Stimulated activated memory B cell treated with anti-CD40 and anti-IgM and Interleukin-4, amounts not matched to agents 10 μg/mL and 1 μg/mL and 100 μg/mL, for 72 hours (primary cell): ENCODE data around the gene UGT1A7.

Experiments used
- ATAC-seq: fragments of 150-1000 bp; cut with Tn5 transposase; 2 replicates; pipeline ENCODE4 v1.10.0; 2021
- H3K27ac Mint-ChIP-seq: one replicate; pipeline ENCODE4 v1.8.0; 2022; ENCODE audit warnings: mild to moderate bottlenecking, mixed read lengths
- H3K27me3 Mint-ChIP-seq: one replicate; pipeline ENCODE4 v1.8.0; 2022; ENCODE audit warnings: mixed read lengths
- H3K36me3 Mint-ChIP-seq: one replicate; pipeline ENCODE4 v1.8.0; 2022; ENCODE audit warnings: mixed read lengths
- H3K4me1 Mint-ChIP-seq: one replicate; pipeline ENCODE4 v1.8.0; 2022; ENCODE audit warnings: mixed read lengths
- H3K4me3 Mint-ChIP-seq: one replicate; pipeline ENCODE4 v1.8.0; 2022; ENCODE audit warnings: mild to moderate bottlenecking, moderate library complexity, mixed read lengths
- H3K9me3 Mint-ChIP-seq: one replicate; pipeline ENCODE4 v1.8.0; 2022; ENCODE audit warnings: mixed read lengths

The UGT1A7 gene

DNA sequence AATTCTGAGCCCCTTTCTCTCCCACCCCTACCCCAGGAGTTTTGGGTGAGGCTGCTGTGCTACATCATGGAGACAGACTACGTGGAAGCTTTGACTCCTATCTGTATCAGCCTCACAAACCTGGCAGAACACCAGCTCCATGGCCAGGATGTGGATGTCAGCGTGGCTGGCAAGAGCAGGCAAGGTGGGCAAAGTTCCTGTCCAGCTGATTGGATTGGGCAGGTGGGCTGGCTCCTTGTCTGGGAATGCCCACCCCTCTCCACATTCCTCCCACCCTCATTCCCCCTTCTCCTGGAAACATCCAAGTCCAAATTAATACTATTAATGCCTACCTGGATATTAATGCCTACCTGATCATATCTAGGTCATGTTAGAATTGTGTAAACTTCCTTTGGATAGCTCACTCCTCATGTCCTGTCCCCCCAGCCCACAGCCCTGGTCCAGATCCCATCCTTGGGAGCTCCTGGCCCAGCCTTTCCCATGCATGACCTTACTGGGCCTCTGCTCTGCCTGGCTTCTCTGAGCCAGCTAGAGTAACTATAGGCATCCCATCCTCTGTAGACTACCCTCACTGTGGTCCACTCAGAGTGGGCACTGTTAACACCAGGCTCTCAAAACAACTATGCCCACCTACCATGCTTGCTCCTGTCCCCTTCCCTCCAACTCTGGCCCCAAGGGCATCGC is 120.6 kb downstream of the UGT1A7 start:
- Mint-ChIP-seq H3K36me3 (no peaks in the 10 kb centered on the region), H3K4me1 (peaks cover 6% of the 10 kb centered on the region), H3K27ac (no peak overlapping the region), H3K27me3 (peaks cover 37% of the 10 kb centered on the region), H3K9me3 (peaks cover 4% of the 10 kb centered on the region), H3K4me3 (no peak overlapping the region)
- ATAC-seq: no peak

DNA sequence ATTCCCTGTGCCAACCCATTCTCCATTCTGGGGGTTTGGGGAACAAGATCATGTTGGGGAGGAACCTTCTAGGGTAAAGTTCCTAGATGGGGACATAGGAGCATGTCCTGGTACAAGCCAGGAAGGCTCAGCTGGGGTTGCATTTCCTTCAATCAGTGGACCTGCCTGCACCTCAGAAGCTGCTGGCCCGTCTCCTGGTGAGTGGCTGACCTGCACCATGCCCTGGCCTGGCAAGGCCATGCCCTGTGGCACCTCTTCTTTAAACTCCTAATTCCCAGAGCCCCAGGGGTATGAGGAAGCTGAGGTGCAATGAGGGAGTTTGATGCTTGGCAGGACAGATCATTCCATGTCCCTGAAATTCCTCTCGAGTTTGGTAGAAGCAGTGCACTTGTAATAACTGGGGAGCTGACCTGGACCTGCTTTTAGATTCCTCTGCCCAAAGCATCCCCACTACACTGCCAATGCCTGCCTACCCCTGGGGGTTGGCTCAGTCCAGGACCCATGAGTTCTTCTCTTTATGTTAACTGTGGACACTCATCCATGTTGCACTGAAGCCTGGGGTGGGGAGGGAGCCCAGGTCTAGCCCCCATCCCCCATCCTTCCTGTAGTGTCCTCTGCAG is 121.7 kb downstream of the UGT1A7 start:
- Mint-ChIP-seq H3K4me1 (peaks cover 6% of the 10 kb centered on the region), H3K27ac (no peak overlapping the region), H3K4me3 (no peak overlapping the region), H3K9me3 (peaks cover 4% of the 10 kb centered on the region), H3K27me3 (peaks cover 33% of the 10 kb centered on the region), H3K36me3 (no peaks in the 10 kb centered on the region)
- ATAC-seq: no peak

DNA sequence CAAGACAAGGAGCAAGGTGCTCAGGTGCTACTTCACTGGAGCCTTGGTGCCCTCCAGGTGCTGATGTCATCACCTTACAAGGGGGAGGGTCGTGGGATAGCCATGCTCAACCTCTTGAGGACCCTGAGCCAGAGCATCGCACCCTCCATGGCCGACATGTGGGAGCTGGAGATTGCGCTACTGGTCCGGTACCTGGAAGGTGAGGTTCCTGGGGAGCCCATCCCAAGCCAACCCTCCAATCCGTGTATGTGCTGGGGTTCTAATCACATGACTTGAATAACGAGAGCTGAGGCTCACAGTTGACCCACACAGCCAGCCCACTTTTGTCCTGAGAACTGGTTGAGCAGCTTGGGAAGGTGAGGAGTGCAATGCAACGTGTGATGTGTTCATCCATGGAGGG is 122.3 kb downstream of the UGT1A7 start:
- Mint-ChIP-seq H3K27me3 (peaks cover 34% of the 10 kb centered on the region), H3K4me3 (no peak overlapping the region), H3K36me3 (no peaks in the 10 kb centered on the region), H3K9me3 (peaks cover 4% of the 10 kb centered on the region), H3K4me1 (peaks cover 6% of the 10 kb centered on the region), H3K27ac (no peak overlapping the region)
- ATAC-seq: no peak

DNA sequence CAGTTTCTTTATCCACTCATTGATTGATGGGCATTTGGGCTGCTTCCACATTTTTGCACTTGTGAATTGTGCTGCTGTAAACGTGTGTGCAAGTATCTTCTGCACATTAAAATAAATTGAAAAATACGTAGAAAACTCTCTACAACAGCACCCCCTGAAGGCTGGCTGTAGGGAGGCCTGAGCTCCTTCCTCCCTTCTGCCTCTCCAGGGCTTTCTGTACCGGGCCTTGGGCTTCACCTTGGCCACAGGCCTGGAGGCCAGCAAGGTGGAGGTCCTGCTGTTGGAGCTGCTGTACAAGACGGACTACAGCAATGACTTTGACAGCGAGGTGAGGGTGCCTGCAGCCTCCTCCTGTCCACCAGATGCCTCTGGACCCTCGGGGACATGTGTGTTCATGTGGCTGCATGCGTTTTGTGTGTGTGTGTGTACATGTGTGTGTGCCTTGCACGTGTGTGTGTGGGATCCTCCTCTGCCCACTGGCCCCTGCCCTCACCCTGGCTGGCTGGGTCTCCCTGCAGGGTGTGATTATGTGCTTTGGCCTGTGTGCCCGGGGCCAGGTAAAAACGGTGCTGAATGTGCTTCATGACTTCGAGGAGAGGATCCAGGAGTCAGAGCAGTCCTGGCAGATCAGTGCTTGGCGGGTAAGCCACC is 125.6 kb downstream of the UGT1A7 start:
- no peaks in the 10 kb centered on the region for H3K4me1 Mint-ChIP-seq
- no peaks in the 10 kb centered on the region for H3K9me3 Mint-ChIP-seq
- no peak for ATAC-seq
- H3K27me3 Mint-ChIP-seq: peaks cover 62% of the 10 kb centered on the region
- no peaks in the 10 kb centered on the region for H3K36me3 Mint-ChIP-seq
- H3K4me3 Mint-ChIP-seq: no peak overlapping the region
- H3K27ac Mint-ChIP-seq: no peak overlapping the region

DNA sequence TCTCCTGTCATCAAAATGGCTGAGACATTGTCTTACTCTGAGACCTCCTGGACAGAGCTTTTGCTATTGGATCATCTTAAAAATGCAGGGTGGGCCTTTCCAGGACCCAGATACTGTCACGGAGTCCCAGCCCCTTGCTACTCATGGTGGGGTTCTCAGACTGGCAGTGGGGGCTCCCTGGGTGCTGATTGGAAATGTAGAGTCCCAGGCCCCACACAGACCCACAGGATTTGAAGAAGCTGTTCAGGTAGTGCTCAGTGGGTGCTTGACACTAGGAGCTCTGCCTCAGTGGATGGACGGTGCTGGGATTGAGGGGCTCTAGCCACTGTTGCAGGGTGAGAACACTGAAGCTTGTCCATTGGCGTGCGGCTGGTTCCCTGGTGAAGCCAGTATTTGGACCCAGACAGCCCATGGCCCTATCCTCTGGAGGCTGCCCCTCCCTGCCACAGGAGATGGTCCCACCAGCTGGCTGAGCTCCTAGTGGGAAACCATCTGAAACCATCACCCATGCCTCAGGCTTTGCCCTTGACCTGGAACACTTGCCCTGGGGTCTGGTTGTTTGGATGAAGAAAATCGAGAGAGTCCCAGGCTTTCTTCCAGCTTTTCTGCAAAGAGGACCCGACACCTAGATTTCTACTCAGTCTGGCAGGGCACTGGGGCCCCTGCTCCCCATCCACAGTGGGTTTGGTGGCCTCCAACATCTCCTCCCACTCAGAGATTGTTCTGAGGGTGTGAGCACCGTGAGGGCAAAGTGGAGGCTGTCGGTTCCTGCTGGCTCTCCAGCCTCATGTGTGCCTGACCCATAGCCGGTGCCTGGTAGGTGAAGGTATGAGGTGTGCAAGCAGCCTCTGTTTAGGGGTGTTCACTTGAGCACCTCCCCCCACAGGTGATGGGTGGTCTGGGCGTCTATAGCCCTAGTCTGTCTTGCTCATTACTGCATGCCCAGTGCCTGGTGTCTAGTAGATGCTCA is 126.5 kb downstream of the UGT1A7 start:
- Mint-ChIP-seq H3K9me3 (no peaks in the 10 kb centered on the region), H3K27ac (no peak overlapping the region), H3K27me3 (peaks cover 53% of the 10 kb centered on the region), H3K4me1 (no peaks in the 10 kb centered on the region), H3K4me3 (no peak overlapping the region), H3K36me3 (no peaks in the 10 kb centered on the region)
- no peak for ATAC-seq

DNA sequence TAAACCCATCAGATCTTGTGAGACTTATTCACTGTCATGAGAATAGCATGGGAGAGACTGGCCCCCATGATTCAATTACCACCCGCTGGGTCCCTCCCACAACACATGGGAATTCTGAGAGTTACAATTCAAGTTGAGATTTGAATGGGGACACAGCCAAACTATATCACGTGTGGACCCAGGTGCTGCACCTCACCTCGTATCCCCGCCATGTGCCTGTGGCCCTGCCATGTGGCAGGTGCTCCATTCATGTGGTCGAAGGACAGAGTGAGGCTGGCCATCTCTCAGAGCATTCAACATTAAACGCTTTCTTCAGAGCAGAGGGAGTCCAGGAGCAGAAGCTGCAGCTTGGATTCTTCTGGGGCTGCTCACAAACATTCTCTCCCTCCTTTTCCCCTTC is 128.7 kb downstream of the UGT1A7 start:
- Mint-ChIP-seq H3K27me3 (peaks cover 35% of the 10 kb centered on the region), H3K9me3 (no peaks in the 10 kb centered on the region), H3K4me1 (no peaks in the 10 kb centered on the region), H3K4me3 (no peak overlapping the region), H3K36me3 (no peaks in the 10 kb centered on the region), H3K27ac (no peak overlapping the region)
- ATAC-seq: no peak

DNA sequence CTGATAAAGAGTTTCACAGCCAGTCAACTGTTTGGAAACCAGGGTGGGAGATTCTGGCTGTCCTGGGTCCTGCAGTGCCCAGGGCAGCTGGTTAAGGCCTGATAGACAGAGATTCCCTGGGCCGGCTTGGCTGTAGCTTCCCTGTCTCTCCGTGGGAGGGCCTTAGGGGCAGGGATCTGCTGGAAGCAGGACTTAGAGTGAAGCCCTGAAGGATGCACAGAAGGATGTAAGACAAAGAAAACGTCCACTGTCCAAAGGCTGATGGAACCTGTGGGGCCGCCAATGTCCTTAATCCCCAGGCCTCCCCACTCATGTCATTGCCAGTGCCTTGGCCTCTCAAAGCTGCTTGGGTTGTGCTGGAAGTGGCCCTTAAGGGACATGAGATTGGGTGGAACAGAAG is 129.4 kb downstream of the UGT1A7 start:
- Mint-ChIP-seq H3K27me3 (peaks cover 35% of the 10 kb centered on the region), H3K4me3 (no peak overlapping the region), H3K36me3 (no peaks in the 10 kb centered on the region), H3K4me1 (no peaks in the 10 kb centered on the region), H3K27ac (no peak overlapping the region), H3K9me3 (no peaks in the 10 kb centered on the region)
- ATAC-seq: no peak

DNA sequence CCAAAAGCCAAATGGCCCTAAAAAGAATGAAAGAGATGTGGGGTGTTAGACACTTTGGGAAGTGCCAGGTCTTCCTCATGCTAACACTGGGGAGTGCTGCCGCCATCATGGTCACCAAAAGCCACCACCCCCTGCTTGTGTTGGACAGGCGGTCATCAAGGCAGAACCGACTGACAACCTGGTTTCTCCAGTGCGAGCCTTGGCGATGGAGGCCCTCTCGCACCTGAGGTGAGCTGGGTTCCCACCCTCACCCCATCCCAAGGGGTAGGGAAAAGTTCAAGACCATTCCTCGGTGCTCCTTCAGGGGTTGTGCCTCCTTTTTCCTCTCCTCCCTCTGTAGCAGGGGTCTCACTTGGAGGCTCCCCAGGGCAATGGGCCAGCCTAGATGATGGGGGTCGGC is 130.0 kb downstream of the UGT1A7 start:
- Mint-ChIP-seq H3K4me3 (no peak overlapping the region), H3K36me3 (no peaks in the 10 kb centered on the region), H3K4me1 (no peaks in the 10 kb centered on the region), H3K9me3 (no peaks in the 10 kb centered on the region), H3K27ac (no peak overlapping the region), H3K27me3 (peaks cover 35% of the 10 kb centered on the region)
- no peak for ATAC-seq

DNA sequence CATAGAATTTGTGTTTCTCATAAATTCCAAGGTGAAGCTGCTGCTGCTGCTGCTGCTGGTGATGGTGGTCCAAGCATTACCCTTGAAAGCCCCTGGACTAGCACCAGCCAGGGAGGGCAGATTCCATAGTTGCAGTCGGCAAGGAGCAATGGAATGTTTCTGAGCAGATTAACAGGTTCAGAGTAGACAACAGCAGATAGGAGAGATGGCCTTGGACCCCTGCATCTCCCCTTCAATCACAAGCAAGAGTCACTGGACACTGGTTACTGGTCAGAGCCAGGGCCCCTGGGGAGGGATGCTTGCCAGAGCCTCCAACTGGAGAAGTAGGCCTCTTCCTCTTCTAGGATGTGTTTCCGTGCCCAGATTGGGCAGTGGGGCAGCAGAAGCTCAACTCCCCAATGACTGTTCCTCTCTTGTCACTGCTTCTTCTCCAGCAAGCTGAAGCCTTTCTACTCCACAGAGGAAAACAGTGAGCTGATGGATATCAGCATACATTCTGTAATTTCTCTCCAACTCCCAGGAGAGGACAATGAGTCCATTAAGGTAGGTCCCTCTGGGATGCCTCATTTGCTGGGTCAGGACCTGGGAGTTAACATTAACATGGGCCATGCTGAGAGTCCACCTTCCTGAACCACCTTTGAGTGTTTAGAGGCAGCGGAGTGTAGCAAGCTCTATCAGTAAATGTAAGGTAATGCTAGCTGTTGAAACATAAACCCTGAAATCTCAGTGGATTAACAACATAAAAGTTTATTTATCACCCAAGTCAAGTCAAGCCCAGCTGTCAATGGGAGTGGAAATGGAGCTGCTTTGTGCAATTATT is 131.7 kb downstream of the UGT1A7 start:
- ATAC-seq: no peak
- H3K27ac Mint-ChIP-seq: no peak overlapping the region
- no peaks in the 10 kb centered on the region for H3K9me3 Mint-ChIP-seq
- H3K4me3 Mint-ChIP-seq: no peak overlapping the region
- H3K36me3 Mint-ChIP-seq: no peaks in the 10 kb centered on the region
- no peaks in the 10 kb centered on the region for H3K4me1 Mint-ChIP-seq
- H3K27me3 Mint-ChIP-seq: peaks cover 52% of the 10 kb centered on the region

DNA sequence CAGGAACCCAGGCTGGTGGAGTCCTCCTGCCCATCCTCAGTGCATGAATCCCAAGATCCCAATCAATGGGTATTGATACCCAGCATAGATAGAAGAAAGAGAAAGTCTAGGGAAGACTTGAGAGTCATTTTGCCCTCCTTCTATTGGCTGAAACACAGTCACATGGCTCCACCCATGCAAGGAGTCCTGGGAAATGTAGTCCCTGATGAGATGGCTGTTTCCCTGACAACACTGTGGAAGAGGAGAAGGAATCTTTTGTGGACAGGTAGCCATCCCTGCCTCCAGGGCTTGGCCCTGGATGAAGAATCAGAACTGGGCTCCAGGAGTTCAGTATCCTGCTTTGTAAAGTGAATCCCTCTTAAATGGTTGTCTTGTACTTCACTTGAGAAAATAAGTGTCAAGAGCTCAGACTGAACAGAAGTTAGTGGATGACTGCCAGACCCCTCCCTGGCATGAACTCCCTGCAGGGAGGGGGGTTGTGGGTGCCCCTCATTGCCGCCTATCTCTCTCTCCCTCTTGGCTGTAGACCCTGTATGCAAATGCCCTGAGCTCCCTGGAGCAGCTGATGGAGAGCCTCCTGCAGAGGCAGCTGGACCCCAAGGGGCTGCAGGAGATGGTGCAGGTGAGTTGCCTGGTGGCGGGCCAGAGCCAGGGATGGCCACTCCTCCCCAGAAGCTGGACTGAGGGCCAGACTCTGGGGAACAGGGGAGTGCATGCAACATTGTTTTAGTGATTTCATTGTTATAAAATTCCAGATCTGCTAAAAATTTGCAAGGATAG is 132.5 kb downstream of the UGT1A7 start:
- H3K27me3 Mint-ChIP-seq: peaks cover 51% of the 10 kb centered on the region
- H3K4me3 Mint-ChIP-seq: no peak overlapping the region
- H3K36me3 Mint-ChIP-seq: no peaks in the 10 kb centered on the region
- H3K27ac Mint-ChIP-seq: no peak overlapping the region
- H3K9me3 Mint-ChIP-seq: no peaks in the 10 kb centered on the region
- no peaks in the 10 kb centered on the region for H3K4me1 Mint-ChIP-seq
- ATAC-seq: no peak

DNA sequence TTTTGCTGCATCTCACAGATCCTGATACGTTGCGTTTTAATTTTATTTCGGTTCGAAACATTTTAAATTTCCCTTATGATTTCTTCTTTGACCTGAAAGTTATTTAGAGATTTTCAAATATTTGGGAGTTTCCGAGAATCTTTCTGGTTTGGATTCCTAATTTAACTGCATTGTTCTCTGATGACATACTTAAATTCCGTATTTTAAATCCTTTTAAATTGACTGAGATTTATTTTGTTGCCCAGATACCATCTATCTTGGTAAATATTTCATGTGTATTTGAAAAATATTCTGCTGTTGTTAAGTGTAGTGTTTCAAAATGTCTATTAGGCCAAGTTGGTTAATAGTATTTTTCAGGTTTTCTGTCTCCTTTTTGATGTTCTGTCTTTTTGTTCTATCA is 134.2 kb downstream of the UGT1A7 start:
- Mint-ChIP-seq H3K4me3 (no peak overlapping the region), H3K36me3 (no peaks in the 10 kb centered on the region), H3K4me1 (no peaks in the 10 kb centered on the region), H3K27ac (no peak overlapping the region), H3K9me3 (no peaks in the 10 kb centered on the region), H3K27me3 (peaks cover 50% of the 10 kb centered on the region)
- no peak for ATAC-seq

DNA sequence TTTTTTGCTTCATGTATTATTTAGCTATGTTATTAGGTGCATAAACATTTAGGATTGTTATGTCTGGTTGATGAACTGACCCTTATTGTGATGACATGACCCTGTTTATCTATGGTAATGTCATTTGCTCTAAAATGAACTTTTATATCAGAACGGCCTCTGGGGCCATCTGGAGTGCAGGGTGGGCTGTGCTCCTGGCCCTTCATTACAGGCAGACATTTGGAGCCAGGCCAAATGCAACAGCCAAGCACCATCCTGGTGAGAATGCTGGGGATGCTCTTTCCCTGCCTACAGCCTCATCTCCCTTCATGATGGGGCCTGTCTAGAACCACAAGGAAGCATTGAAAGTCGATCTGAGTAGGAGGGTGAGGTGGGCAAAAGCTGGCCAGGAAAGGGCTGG is 134.6 kb downstream of the UGT1A7 start:
- H3K4me3 Mint-ChIP-seq: no peak overlapping the region
- no peaks in the 10 kb centered on the region for H3K9me3 Mint-ChIP-seq
- no peaks in the 10 kb centered on the region for H3K4me1 Mint-ChIP-seq
- H3K27ac Mint-ChIP-seq: no peak overlapping the region
- ATAC-seq: no peak
- peaks cover 46% of the 10 kb centered on the region for H3K27me3 Mint-ChIP-seq
- H3K36me3 Mint-ChIP-seq: no peaks in the 10 kb centered on the region

DNA sequence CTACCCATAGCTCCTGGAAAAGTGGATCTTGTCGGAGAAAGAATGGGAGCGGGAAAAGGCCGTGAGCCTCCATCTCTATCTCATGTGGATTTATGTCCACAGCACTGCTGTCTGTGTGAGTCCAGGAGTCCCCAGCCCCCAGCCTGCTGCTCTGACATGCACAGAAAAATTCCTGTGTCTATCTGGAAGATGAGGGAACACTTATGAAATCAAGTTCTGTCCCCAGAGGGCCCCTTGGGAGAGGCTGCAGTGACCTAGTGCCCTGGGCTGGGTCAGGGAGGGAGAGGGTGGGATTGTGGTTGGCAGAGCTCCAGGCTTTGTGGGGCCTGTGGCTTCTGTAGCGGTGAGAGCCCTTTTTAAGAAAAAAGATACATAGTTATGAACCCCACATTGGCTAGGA is 135.1 kb downstream of the UGT1A7 start:
- no peaks in the 10 kb centered on the region for H3K9me3 Mint-ChIP-seq
- no peak overlapping the region for H3K4me3 Mint-ChIP-seq
- no peaks in the 10 kb centered on the region for H3K4me1 Mint-ChIP-seq
- no peaks in the 10 kb centered on the region for H3K36me3 Mint-ChIP-seq
- peaks cover 41% of the 10 kb centered on the region for H3K27me3 Mint-ChIP-seq
- no peak overlapping the region for H3K27ac Mint-ChIP-seq
- no peak for ATAC-seq

DNA sequence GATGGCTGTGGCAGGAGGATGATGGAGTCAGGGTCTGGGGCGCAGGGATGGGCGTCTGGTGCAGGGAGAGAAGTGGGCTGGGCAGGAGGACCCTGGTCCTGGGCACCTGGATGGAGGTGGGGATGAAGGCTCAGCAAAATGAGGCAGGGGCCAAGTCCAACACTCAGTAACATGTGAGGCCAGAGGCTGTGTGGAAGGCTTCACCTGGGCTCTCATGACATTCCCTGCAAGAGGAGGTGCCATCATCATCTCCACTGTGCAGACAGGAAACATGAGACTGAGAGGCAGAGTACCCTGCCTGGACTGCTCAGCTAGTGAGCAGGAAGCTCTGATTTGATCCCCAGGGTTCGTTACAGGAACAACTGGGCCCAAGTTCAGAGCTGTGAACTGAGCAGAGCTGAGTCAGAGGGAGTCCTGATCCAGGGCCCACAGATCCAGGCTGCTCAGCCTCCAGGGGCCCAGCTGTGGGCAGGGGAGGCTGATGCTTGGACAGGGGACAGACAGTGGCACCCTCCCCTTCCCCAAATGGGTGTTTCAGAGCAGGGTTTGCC is 135.7 kb downstream of the UGT1A7 start:
- H3K9me3 Mint-ChIP-seq: no peaks in the 10 kb centered on the region
- H3K4me3 Mint-ChIP-seq: no peak overlapping the region
- H3K4me1 Mint-ChIP-seq: no peaks in the 10 kb centered on the region
- H3K27me3 Mint-ChIP-seq: peaks cover 39% of the 10 kb centered on the region
- no peaks in the 10 kb centered on the region for H3K36me3 Mint-ChIP-seq
- ATAC-seq: no peak
- H3K27ac Mint-ChIP-seq: no peak overlapping the region
